SK-N-SH treated with all-trans-retinoic acid at 6 μM for 48 hours (cell line): ENCODE data around the gene CFHR3.
A peak's percentile ranks its signal among the peaks of the same experiment; 100 is the strongest.
"Not testable (repeated sequence)": the region's sequence is repeated elsewhere in the genome, so short reads cannot be mapped to it uniquely, and the experiment has no call there.

ENCODE experiments used
- ATAC-seq: fragments of 200-7000 bp; cut with Tn5 transposase; 3 replicates; pipeline ENCODE4 v1.9.1; 2020; ENCODE audit warnings: mild to moderate bottlenecking, moderate library complexity
- BACH2 ChIP-seq: fragments of 250-450 bp; sonication (Bioruptor Pico); IDR thresholded peaks from 2 replicates; pipeline ENCODE4 v1.9.0; 2021; ENCODE audit warnings: mild to moderate bottlenecking, borderline replicate concordance
- CREB5 ChIP-seq: fragments of 250-450 bp; sonication (Bioruptor Pico); IDR thresholded peaks from 2 replicates; pipeline ENCODE4 v1.5.1; 2020; ENCODE audit warnings: low read depth, mild to moderate bottlenecking, moderate library complexity
- CSDC2 ChIP-seq: fragments of 250-450 bp; sonication (Bioruptor Pico); IDR thresholded peaks from 2 replicates; pipeline ENCODE4 v1.5.0; 2020; ENCODE audit warnings: mild to moderate bottlenecking, moderate library complexity
- CSRNP3 ChIP-seq: fragments of 250-450 bp; sonication (Bioruptor Pico); IDR thresholded peaks from 2 replicates; pipeline ENCODE4 v1.5.1; 2021; ENCODE audit warnings: mild to moderate bottlenecking, moderate library complexity
- ESRRG ChIP-seq: fragments of 250-450 bp; sonication (Bioruptor Pico); IDR thresholded peaks from 2 replicates; pipeline ENCODE4 v1.6.1; 2021; ENCODE audit warnings: mild to moderate bottlenecking
- ISL1 ChIP-seq: fragments of 250-450 bp; sonication (Bioruptor Pico); IDR thresholded peaks from 2 replicates; pipeline ENCODE4 v2.1.2; 2022; ENCODE audit warnings: mild to moderate bottlenecking, moderate library complexity
- PATZ1 ChIP-seq: fragments of 250-450 bp; sonication (Bioruptor Pico); IDR thresholded peaks from 2 replicates; pipeline ENCODE4 v1.8.0; 2020; ENCODE audit warnings: mild to moderate bottlenecking, moderate library complexity, borderline replicate concordance
- PPARA ChIP-seq: fragments of 250-450 bp; sonication (Bioruptor Pico); IDR thresholded peaks from 2 replicates; pipeline ENCODE4 v1.5.0; 2020; ENCODE audit warnings: mild to moderate bottlenecking, borderline replicate concordance
- ZC3H10 ChIP-seq: fragments of 250-450 bp; sonication (Bioruptor Pico); IDR thresholded peaks from 2 replicates; pipeline ENCODE4 v1.5.1; 2021; ENCODE audit warnings: mild to moderate bottlenecking, moderate library complexity

Gene CFHR3

DNA sequence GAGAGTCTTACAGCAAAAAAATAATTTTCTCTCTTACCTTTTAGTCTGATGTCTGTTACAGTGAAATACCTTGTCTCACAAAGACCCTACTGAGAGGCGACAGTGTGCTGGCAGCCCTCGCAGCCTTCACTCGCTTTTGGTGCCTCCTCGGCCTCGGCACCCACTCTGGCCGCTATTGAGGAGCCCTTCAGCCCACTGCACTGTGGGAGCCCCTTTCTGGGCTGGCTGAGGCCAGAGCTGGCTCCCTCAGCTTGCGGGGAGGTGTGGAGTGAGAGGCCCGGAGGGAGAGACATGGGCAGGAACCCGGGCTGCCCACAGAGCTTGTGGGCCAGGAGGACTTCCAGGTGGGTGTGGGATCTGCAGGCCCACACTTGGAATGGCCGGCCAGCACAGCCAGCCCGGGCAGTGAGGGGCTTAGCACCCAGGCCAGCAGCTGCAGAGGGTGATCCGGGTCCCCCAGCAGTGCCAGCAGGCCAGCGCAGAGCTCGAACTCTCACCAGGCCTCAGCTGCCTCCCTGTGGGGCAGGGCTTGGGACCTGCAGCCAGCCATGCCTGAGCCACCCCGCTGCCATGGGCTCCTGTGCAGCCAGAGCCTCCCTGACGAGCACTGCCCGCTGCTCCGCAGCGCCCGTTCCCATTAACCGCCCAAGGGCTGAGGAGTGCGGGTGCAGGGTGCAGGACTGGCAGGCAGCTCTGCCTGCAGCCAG lies 34.0 kb downstream of the CFHR3 start:
- TF ChIP-seq ISL1 (no peak), ZC3H10 (CRISPR knock-in tag) (no peak), CSRNP3 (CRISPR knock-in tag) (no peak), PPARA (CRISPR knock-in tag) (no peak), BACH2 (CRISPR knock-in tag) (no peak), PATZ1 (CRISPR knock-in tag) (no peak), CREB5 (CRISPR knock-in tag) (no peak), CSDC2 (no peak), ESRRG (no peak)
- ATAC-seq: no peak

- ATAC-seq: not testable (repeated sequence)
Observed at GRCh38 chr1:196817442-196817841, 42.8 kb downstream of the CFHR3 start.

- ATAC-seq: not testable (repeated sequence)
Observed at GRCh38 chr1:196819531-196819930, 44.9 kb downstream of the CFHR3 start, which contains the start of gene CFHR1. TSS of gene CFHR1 (plus strand) at chr1:196819731. CDS start at chr1:196819845, 114 bp downstream.

DNA sequence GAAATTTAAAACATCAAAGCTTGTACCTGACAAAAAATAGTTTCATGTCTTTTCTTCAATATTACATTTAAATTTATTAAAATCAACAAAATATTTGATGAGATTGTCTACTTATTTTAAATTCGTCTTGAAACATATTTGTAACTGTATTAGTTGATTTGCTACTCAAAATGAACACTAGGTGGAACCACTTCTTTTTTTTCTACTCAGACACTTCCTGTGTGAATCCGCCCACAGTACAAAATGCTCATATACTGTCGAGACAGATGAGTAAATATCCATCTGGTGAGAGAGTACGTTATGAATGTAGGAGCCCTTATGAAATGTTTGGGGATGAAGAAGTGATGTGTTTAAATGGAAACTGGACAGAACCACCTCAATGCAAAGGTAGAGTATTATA lies 53.2 kb downstream of the CFHR3 start:
- ATAC-seq: peak; percentile 97
